Sigmoid colon (tissue), 7 donors: Measurements from ENCODE around the gene MANEA. TPM values are rescaled to one million over a fixed set of nuclear protein-coding genes. Genes with fewer than 3 reads are reported as not detected.

Experiments used
- DNase-seq: peaks from one replicate; pipeline ENCODE4 v3.0.0-alpha.2; 2019
- H3K27ac ChIP-seq, 4 donors: fragments of 200-600 bp; sonication (generic); one replicate each; pipeline ENCODE4 v1.5.1; 2016 to 2019; ENCODE audit warnings: mild to moderate bottlenecking in 1 of 4
- H3K27me3 ChIP-seq, 3 donors: fragments of 200-600 bp; sonication (generic); one replicate each; pipeline ENCODE4 v1.5.1; 2019; ENCODE audit warnings: mild to moderate bottlenecking in 1 of 3
- H3K36me3 ChIP-seq, 4 donors: fragments of 200-600 bp; sonication (generic); one replicate each; pipeline ENCODE4 v1.5.1; 2016 to 2019
- H3K4me1 ChIP-seq, 4 donors: fragments of 200-600 bp; sonication (generic); one replicate each; pipeline ENCODE4 v1.5.1; 2017 to 2019
- H3K4me3 ChIP-seq, 4 donors: fragments of 200-600 bp; sonication (generic); one replicate each; pipeline ENCODE4 v1.5.1; 2017 to 2019; ENCODE audit warnings: mild to moderate bottlenecking in 2 of 4, moderate library complexity in 1 of 4
- H3K9me3 ChIP-seq, 4 donors: fragments of 200-600 bp in 3 of 4; sonication (generic) in 3 of 4; one replicate each; pipeline versions ENCODE4 v1.5.1 to v1.6.1; 2013 to 2019
- CTCF ChIP-seq, 4 experiments: fragments of 450-650 bp in 3 of 4; fragments of 200-600 bp in 1 of 4; IDR thresholded peaks; one replicate each; pipeline ENCODE4 v1.5.1; 2016 to 2019; ENCODE audit warnings: antibody characterized with exemption in 4 of 4, mild to moderate bottlenecking in 3 of 4, moderate library complexity in 2 of 4
- EP300 ChIP-seq, 4 donors: sonication (generic); formaldehyde crosslinking; IDR thresholded peaks; one replicate each; pipeline ENCODE4 v1.6.1; 2017; ENCODE audit warnings: antibody characterized with exemption in 4 of 4
- POLR2A ChIP-seq, 2 donors: fragments of 450-650 bp; IDR thresholded peaks; one replicate each; pipeline ENCODE4 v1.6.1; 2016; ENCODE audit warnings: antibody characterized with exemption in 2 of 2, mild to moderate bottlenecking in 2 of 2, moderate library complexity in 2 of 2
- POLR2AphosphoS5 ChIP-seq, 4 donors: sonication (generic); formaldehyde crosslinking; IDR thresholded peaks; one replicate each; pipeline ENCODE4 v1.6.1; 2017; ENCODE audit warnings: antibody characterized with exemption in 4 of 4
- WGBS, 2 donors: extraction: QIAGEN DNeasy Blood & Tissue Kit; methylation state at CpG; one replicate each; pipeline ENCODE4 v1.1.7; 2013; 5-methylcytosine and 5-hydroxymethylcytosine counted together
- intact Hi-C: fragments of 100-400 bp; cut with DNase I; formaldehyde crosslinking; loops from one replicate; pipeline ENCODE4 v1.15.1; 2023
- polyA plus RNA-seq, 3 donors: library from polyadenylated mRNA; stranded (reverse); fragments of 200-250 nt; gene quantifications; one replicate each; pipeline ENCODE4 v1.2.3, GENCODE V29; 2013
- total RNA-seq, 4 donors: library from RNA; depleted of rRNA; stranded (reverse); fragments of >200 nt; gene quantifications; one replicate each; pipeline ENCODE4 v1.1.0, GENCODE V29; 2016
- donor health status: healthy with polysubstance abuse.
- donor health status: Bipolar disorder and iron deficiency.
- donor health status: healthy.

The MANEA gene
- total and polyA plus RNA-seq, 7 donors, result 0.60 to 11.8 (median 4.2) TPM

DNA sequence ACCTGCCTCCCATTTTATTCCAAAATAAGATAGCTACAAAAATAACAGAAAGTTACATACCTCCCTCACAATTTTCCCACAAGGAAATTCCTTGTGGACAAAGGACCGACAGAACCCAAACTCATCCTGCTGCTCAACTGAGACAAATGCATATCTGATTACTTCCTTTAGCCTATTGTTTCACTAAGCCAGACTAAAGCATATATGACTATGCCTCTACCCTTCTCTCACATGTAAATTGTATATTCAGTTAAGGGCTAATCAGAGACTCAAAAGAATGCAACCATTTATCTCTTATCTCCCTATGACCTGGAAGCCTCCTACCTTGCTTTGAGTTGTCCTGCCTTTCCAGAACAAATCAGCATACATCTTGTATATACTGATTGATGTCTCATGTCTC is 72.1 kb downstream of the MANEA start:
- intact Hi-C loops, result no loop called here

DNA sequence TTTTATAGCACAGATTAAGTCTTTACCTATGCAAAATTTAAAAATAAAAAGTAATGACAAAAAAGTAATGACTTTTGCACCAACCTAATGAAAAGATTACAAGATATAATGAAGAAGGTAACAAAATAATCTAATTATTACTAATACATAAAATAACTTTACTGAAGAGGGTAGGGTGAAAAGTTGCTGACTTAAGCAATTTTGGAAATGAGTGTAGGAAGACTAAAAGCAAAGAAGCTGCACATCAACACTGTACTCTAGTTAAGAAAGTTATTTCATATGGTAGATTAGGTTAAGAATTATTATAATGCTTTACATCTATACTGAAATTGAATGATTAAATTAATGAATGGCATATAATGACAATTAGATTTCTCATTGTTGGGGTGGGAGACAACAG is 76.8 kb downstream of the MANEA start:
- intact Hi-C loops, result no loop called here
- Histone ChIP-seq H3K9me3 (no peaks in the 10 kb centered on the region), H3K27me3 (no peaks in the 10 kb centered on the region), H3K4me3 (no peak overlapping the region), H3K27ac (no peak overlapping the region), H3K36me3 (no peaks in the 10 kb centered on the region), H3K4me1 (no peaks in the 10 kb centered on the region)
- TF ChIP-seq EP300 (IDR thresholded peaks at IDR 0.05) (no peak), CTCF (IDR thresholded peaks at IDR 0.05) (no peak), POLR2A (IDR thresholded peaks at IDR 0.05) (no peak), POLR2AphosphoS5 (IDR thresholded peaks at IDR 0.05) (no peak)
- no peak for DNase-seq

More for the DNA sequence above, 72.1 kb downstream of the MANEA start:
- no peaks in the 10 kb centered on the region for H3K27me3 ChIP-seq
- H3K4me1 ChIP-seq, result no peaks in the 10 kb centered on the region
- DNase-seq, result no peak
- H3K36me3 ChIP-seq, result no peaks in the 10 kb centered on the region
- peaks cover 0 to 2% (median 0%) of the 10 kb centered on the region in 4 donors for H3K9me3 ChIP-seq
- no peak for TF ChIP-seq EP300 (IDR thresholded peaks at IDR 0.05)
- no peak for TF ChIP-seq POLR2AphosphoS5 (IDR thresholded peaks at IDR 0.05)
- no peak for TF ChIP-seq CTCF (IDR thresholded peaks at IDR 0.05)
- no peak for TF ChIP-seq POLR2A (IDR thresholded peaks at IDR 0.05)
- WGBS, 2 donors, result 32 to 61% methylated on average over 1 of the region's 1 CpG
- H3K27ac ChIP-seq, result no peak overlapping the region
- no peak overlapping the region for H3K4me3 ChIP-seq

DNA sequence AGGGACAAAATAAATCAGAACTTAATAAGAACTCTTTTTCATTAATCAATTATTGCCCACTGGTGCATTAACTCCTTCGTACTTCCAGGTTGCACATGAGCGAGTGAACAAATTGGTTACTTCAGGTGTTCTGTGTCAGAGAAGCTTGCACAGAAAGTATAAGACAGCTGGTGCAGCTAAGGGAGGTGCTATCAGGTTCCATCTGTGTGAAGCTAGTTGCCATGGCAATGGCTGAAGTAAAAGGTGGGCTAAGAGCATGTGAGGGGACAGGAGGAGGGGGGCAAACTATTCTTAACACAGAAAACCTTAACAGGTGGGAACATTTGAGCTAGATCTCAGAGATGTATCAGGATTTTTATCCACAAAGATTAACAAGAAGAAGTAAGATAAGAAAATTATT is 81.6 kb downstream of the MANEA start:
- intact Hi-C loops, result no loop called here
- H3K36me3 ChIP-seq, result no peaks in the 10 kb centered on the region
- TF ChIP-seq CTCF (IDR thresholded peaks at IDR 0.05) (no peak), EP300 (IDR thresholded peaks at IDR 0.05) (no peak), POLR2A (IDR thresholded peaks at IDR 0.05) (no peak), POLR2AphosphoS5 (IDR thresholded peaks at IDR 0.05) (no peak)
- no peaks in the 10 kb centered on the region for H3K4me1 ChIP-seq
- no peaks in the 10 kb centered on the region for H3K27me3 ChIP-seq
- H3K4me3 ChIP-seq, result no peak overlapping the region
- no peak for DNase-seq
- H3K27ac ChIP-seq, result no peak overlapping the region
- no peaks in the 10 kb centered on the region for H3K9me3 ChIP-seq
- 89 to 93% methylated on average over 2 of the region's 2 CpGs for WGBS, 2 donors
